DMS53 treated with DMSO at 0.1 percent for 48 hours (cell line): ENCODE measurements around the gene ASGR2.

Experiments used
- DNase-seq: peaks from one replicate; lab custom pipeline; 2025; ENCODE audit not compliant: unreplicated experiment; lab: John Stamatoyannopoulos, UW

ASGR2 gene

GRCh38 chr17:7067198-7067597 is 47.4 kb downstream of the ASGR2 start:
- DNase-seq, result no peak

- DNase-seq, result no peak
Measured at GRCh38 chr17:7064261-7064660, 50.4 kb downstream of the ASGR2 start.

GRCh38 chr17:7063518-7064094 is 51.0 kb downstream of the ASGR2 start:
- DNase-seq, result no peak

- peak; percentile 33 for DNase-seq
Measured at GRCh38 chr17:7060165-7060891, 54.3 kb downstream of the ASGR2 start.

- no peak for DNase-seq
Measured at GRCh38 chr17:7058831-7059447, 55.7 kb downstream of the ASGR2 start.

- DNase-seq, result no peak
Measured at GRCh38 chr17:7056386-7056785, 58.2 kb downstream of the ASGR2 start.
